ENCODE results near the gene CDH13.

The CDH13 gene

DNA sequence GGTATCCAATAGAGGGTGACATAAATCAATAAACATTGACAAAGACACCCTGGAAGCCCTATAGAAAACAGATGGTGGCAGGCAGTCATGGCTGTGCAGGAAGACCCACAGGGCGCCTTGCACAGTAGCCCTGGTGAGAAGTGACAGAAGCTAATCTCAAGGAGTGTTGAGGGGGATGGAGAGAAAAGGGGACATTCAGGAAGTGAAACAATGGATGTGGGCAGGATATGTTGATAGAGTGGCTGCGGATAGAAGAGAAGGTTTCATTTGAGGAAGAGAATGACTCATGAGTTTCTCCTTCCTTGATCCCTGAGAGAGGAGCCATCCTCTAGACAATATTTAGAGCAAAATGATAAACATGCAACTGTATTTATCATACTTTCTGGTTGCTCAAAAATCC, 712.2 kb downstream of the CDH13 start:
- Histone ChIP-seq H2AFZ (ENCODE audit: low read length) (no peak overlapping the region), H3K4me1 (ENCODE audit: low read length) (no peaks in the 10 kb centered on the region), H3K4me2 (ENCODE audit: low read depth, low read length) (no peak overlapping the region), H3K9me2 (replicated peaks; ENCODE audit: insufficient read depth, low read length) (no peaks in the 10 kb centered on the region), H4K20me1 (ENCODE audit: insufficient read depth, low read length) (no peaks in the 10 kb centered on the region), H3F3A (ENCODE audit: insufficient read depth, low read length) (no peaks in the 10 kb centered on the region), H3K27me3 (replicated peaks; ENCODE audit: insufficient read depth, low read length) (no peaks in the 10 kb centered on the region), H3K79me2 (ENCODE audit: low read length) (no peaks in the 10 kb centered on the region), H3K9me3 (replicated peaks; ENCODE audit: insufficient read depth, low read length) (no peaks in the 10 kb centered on the region), H3K27ac (ENCODE audit: low read length) (no peak overlapping the region), H3K36me3 (replicated peaks; ENCODE audit: insufficient read depth, low read length) (no peaks in the 10 kb centered on the region), H3K4me3 (ENCODE audit: low read length) (no peak overlapping the region), H3K9ac (ENCODE audit: low read length) (no peak overlapping the region)
- no peak for DNase-seq
- TF ChIP-seq EZH2 (optimal IDR thresholded peaks at IDR 0.05; ENCODE audit: low read depth, low read length) (no peak), EZH2phosphoT487 (IDR thresholded peaks at IDR 0.05; ENCODE audit: low read length) (no peak)
- TF ChIP-seq, protein P1, sequence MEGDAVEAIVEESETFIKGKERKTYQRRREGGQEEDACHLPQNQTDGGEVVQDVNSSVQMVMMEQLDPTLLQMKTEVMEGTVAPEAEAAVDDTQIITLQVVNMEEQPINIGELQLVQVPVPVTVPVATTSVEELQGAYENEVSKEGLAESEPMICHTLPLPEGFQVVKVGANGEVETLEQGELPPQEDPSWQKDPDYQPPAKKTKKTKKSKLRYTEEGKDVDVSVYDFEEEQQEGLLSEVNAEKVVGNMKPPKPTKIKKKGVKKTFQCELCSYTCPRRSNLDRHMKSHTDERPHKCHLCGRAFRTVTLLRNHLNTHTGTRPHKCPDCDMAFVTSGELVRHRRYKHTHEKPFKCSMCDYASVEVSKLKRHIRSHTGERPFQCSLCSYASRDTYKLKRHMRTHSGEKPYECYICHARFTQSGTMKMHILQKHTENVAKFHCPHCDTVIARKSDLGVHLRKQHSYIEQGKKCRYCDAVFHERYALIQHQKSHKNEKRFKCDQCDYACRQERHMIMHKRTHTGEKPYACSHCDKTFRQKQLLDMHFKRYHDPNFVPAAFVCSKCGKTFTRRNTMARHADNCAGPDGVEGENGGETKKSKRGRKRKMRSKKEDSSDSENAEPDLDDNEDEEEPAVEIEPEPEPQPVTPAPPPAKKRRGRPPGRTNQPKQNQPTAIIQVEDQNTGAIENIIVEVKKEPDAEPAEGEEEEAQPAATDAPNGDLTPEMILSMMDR (IDR thresholded peaks at IDR 0.05; ENCODE audit: low read length): no peak

- Histone ChIP-seq H3K9ac (ENCODE audit: low read length) (no peak overlapping the region), H3K4me3 (ENCODE audit: low read length) (no peak overlapping the region), H3K4me1 (ENCODE audit: low read length) (no peaks in the 10 kb centered on the region), H4K20me1 (ENCODE audit: insufficient read depth, low read length) (no peaks in the 10 kb centered on the region), H3K27ac (ENCODE audit: low read length) (no peak overlapping the region), H3K36me3 (replicated peaks; ENCODE audit: insufficient read depth, low read length) (no peaks in the 10 kb centered on the region), H3K9me3 (replicated peaks; ENCODE audit: insufficient read depth, low read length) (no peaks in the 10 kb centered on the region), H3K79me2 (ENCODE audit: low read length) (no peaks in the 10 kb centered on the region), H3K4me2 (ENCODE audit: low read depth, low read length) (no peak overlapping the region), H3K27me3 (replicated peaks; ENCODE audit: insufficient read depth, low read length) (no peaks in the 10 kb centered on the region), H3F3A (ENCODE audit: insufficient read depth, low read length) (no peaks in the 10 kb centered on the region), H3K9me2 (replicated peaks; ENCODE audit: insufficient read depth, low read length) (no peaks in the 10 kb centered on the region), H2AFZ (ENCODE audit: low read length) (no peak overlapping the region)
- DNase-seq: no peak
- no peak for TF ChIP-seq EZH2 (optimal IDR thresholded peaks at IDR 0.05; ENCODE audit: low read depth, low read length)
- no peak for TF ChIP-seq EZH2phosphoT487 (IDR thresholded peaks at IDR 0.05; ENCODE audit: low read length)
Measured at GRCh38 chr16:83343935-83344366, 717.2 kb downstream of the CDH13 start.

DNA sequence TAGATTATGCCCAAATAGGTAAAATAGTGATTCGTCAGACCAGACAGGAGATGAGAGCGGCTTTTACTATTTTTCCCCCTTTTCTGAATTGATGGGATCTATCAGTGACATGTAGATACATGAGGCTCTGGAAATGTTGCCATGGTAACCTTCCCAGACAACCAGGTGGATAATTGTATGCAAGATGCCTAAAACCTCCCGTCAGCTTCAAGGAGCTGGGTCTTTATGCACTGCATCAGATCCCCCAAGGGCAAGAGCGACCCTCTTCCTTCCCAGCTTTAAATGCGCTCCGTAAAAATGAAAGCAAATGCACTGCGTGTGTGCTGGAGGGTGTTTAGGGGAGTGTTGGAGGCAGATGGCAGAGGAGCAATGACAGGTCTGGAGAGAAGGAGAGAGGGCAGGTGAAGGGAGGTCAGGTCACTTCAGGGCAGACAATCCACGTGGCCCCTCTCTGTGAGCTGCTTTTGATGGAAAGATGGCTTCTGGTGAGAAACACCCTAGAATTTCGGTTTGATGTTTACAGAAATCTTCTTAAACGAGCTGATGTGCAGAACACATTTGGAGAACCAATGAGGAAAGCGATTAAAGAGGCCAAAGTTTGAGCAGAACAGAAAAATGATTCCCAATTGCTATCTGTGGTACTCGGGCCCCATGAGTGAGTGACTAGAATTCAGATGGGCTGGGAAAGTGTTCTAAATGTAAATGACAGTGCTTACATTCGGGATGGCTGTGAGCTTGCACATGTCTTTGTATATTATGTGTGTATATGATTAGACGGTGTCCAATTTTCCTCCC, 719.3 kb downstream of the CDH13 start:
- no peak for DNase-seq
- TF ChIP-seq EZH2phosphoT487 (IDR thresholded peaks at IDR 0.05; ENCODE audit: low read length): no peak
- TF ChIP-seq, protein P1 (IDR thresholded peaks at IDR 0.05; ENCODE audit: low read length): no peak
- no peak for TF ChIP-seq EZH2 (optimal IDR thresholded peaks at IDR 0.05; ENCODE audit: low read depth, low read length)
- no peaks in the 10 kb centered on the region for H3K4me1 ChIP-seq (ENCODE audit: low read length)
- H3K79me2 ChIP-seq (ENCODE audit: low read length): no peaks in the 10 kb centered on the region
- no peaks in the 10 kb centered on the region for H3K27me3 ChIP-seq (replicated peaks; ENCODE audit: insufficient read depth, low read length)
- no peaks in the 10 kb centered on the region for H3K9me3 ChIP-seq (replicated peaks; ENCODE audit: insufficient read depth, low read length)
- H3K27ac ChIP-seq (ENCODE audit: low read length): no peak overlapping the region
- no peaks in the 10 kb centered on the region for H3F3A ChIP-seq (ENCODE audit: insufficient read depth, low read length)
- no peak overlapping the region for H3K4me2 ChIP-seq (ENCODE audit: low read depth, low read length)
- no peaks in the 10 kb centered on the region for H4K20me1 ChIP-seq (ENCODE audit: insufficient read depth, low read length)
- no peaks in the 10 kb centered on the region for H3K9me2 ChIP-seq (replicated peaks; ENCODE audit: insufficient read depth, low read length)
- no peak overlapping the region for H2AFZ ChIP-seq (ENCODE audit: low read length)
- no peak overlapping the region for H3K4me3 ChIP-seq (ENCODE audit: low read length)
- no peak overlapping the region for H3K9ac ChIP-seq (ENCODE audit: low read length)
- no peaks in the 10 kb centered on the region for H3K36me3 ChIP-seq (replicated peaks; ENCODE audit: insufficient read depth, low read length)

DNA sequence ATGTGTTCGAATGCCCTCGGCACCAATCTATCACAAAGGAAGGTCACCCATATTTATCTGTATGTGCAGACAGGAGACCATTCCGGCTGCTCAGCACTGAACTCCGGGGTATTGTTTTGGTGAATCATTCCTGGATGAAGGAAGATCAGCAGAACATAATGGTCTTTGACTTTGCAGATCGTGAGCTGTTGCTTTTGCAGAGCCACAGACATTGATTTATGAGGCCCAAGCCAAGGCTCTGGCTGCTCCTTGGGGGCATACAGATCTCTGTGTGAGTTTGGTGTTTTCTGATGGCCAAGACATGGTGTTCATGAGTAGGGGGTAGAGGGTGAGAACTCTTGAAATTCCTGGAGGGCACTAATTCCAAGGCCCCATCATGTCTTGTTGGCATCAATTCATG, 722.2 kb downstream of the CDH13 start:
- no peaks in the 10 kb centered on the region for H3K79me2 ChIP-seq (ENCODE audit: low read length)
- H3K4me1 ChIP-seq (ENCODE audit: low read length): no peaks in the 10 kb centered on the region
- H3K36me3 ChIP-seq (replicated peaks; ENCODE audit: insufficient read depth, low read length): no peaks in the 10 kb centered on the region
- TF ChIP-seq EZH2phosphoT487 (IDR thresholded peaks at IDR 0.05; ENCODE audit: low read length) (no peak), EZH2 (optimal IDR thresholded peaks at IDR 0.05; ENCODE audit: low read depth, low read length) (no peak)
- TF ChIP-seq, protein P1 (IDR thresholded peaks at IDR 0.05; ENCODE audit: low read length): no peak
- H2AFZ ChIP-seq (ENCODE audit: low read length): no peak overlapping the region
- H4K20me1 ChIP-seq (ENCODE audit: insufficient read depth, low read length): no peaks in the 10 kb centered on the region
- H3K27ac ChIP-seq (ENCODE audit: low read length): no peak overlapping the region
- no peaks in the 10 kb centered on the region for H3K9me3 ChIP-seq (replicated peaks; ENCODE audit: insufficient read depth, low read length)
- no peak overlapping the region for H3K9ac ChIP-seq (ENCODE audit: low read length)
- no peak overlapping the region for H3K4me2 ChIP-seq (ENCODE audit: low read depth, low read length)
- H3K4me3 ChIP-seq (ENCODE audit: low read length): no peak overlapping the region
- no peaks in the 10 kb centered on the region for H3K9me2 ChIP-seq (replicated peaks; ENCODE audit: insufficient read depth, low read length)
- no peaks in the 10 kb centered on the region for H3F3A ChIP-seq (ENCODE audit: insufficient read depth, low read length)
- DNase-seq: no peak
- H3K27me3 ChIP-seq (replicated peaks; ENCODE audit: insufficient read depth, low read length): no peaks in the 10 kb centered on the region
